Endometrium (tissue), 2 donors: Measurements from ENCODE around the gene LY6G6C.

Experiments used
- FAIRE-seq: peaks from 2 replicates; lab custom pipeline; 2012; peaks lifted over from hg19 to GRCh38; lab: Jason Lieb, UNC
- donor health status: control.
- donor health status: control.

Gene LY6G6C

GRCh38 chr6:31705931-31706330 lies 15.6 kb downstream of the LY6G6C start:
- no peak for FAIRE-seq

- peak; percentile 90 for FAIRE-seq
Measured at GRCh38 chr6:31702819-31703716, 18.5 kb downstream of the LY6G6C start, which contains the start of gene ABHD16A. ABHD16A (minus strand) TSS chr6:31703324; CDS start chr6:31703281, 43 bp downstream.

GRCh38 chr6:31702405-31702818 lies 19.1 kb downstream of the LY6G6C start:
- no peak for FAIRE-seq

GRCh38 chr6:31701666-31702404 lies 19.7 kb downstream of the LY6G6C start:
- no peak for FAIRE-seq

- no peak for FAIRE-seq
Measured at GRCh38 chr6:31700740-31701401, 20.7 kb downstream of the LY6G6C start.

- FAIRE-seq: no peak
Measured at GRCh38 chr6:31697555-31697954, 24.0 kb downstream of the LY6G6C start.

GRCh38 chr6:31693535-31693934 lies 28.0 kb downstream of the LY6G6C start:
- no peak for FAIRE-seq

- FAIRE-seq: no peak
Measured at GRCh38 chr6:31692886-31693285, 28.7 kb downstream of the LY6G6C start.

- no peak for FAIRE-seq
Measured at GRCh38 chr6:31692353-31692752, 29.2 kb downstream of the LY6G6C start.

GRCh38 chr6:31691564-31692108 lies 29.9 kb downstream of the LY6G6C start:
- no peak for FAIRE-seq

- FAIRE-seq: no peak
Measured at GRCh38 chr6:31691078-31691463, 30.5 kb downstream of the LY6G6C start.

- FAIRE-seq: no peak
Measured at GRCh38 chr6:31690231-31691077, 31.1 kb downstream of the LY6G6C start.

GRCh38 chr6:31689249-31690110 lies 32.1 kb downstream of the LY6G6C start:
- no peak for FAIRE-seq

GRCh38 chr6:31687860-31688693 lies 33.5 kb downstream of the LY6G6C start:
- no peak for FAIRE-seq

GRCh38 chr6:31687321-31687720 lies 34.2 kb downstream of the LY6G6C start:
- FAIRE-seq: no peak

GRCh38 chr6:31686483-31686882 lies 35.1 kb downstream of the LY6G6C start:
- no peak for FAIRE-seq

- FAIRE-seq: no peak
Measured at GRCh38 chr6:31683591-31683990, 38.0 kb downstream of the LY6G6C start.

GRCh38 chr6:31681135-31681671 lies 40.3 kb downstream of the LY6G6C start:
- no peak for FAIRE-seq
